CD4-positive, alpha-beta T cell treated with Interferon gamma for 1 hour (primary cell): ENCODE data around the gene PBX1.
"Not testable (repeated sequence)": the region's sequence is repeated elsewhere in the genome, so short reads cannot be mapped to it uniquely, and the experiment has no call there.

Experiments used
- DNase-seq: peaks from one replicate; pipeline ENCODE4 v3.0.0-alpha.2; 2020

The PBX1 gene

GRCh38 chr1:164592634-164593033 is 33.6 kb downstream of the PBX1 start:
- DNase-seq = no peak

GRCh38 chr1:164595212-164595611 is 36.2 kb downstream of the PBX1 start:
- no peak for DNase-seq

GRCh38 chr1:164596172-164596571 is 37.2 kb downstream of the PBX1 start:
- no peak for DNase-seq

GRCh38 chr1:164598719-164599118 is 39.7 kb downstream of the PBX1 start:
- no peak for DNase-seq

- no peak for DNase-seq
Measured at GRCh38 chr1:164599272-164599671, 40.3 kb downstream of the PBX1 start.

GRCh38 chr1:164601399-164602100 is 42.6 kb downstream of the PBX1 start:
- DNase-seq = no peak

- DNase-seq = no peak
Measured at GRCh38 chr1:164602101-164602422, 43.1 kb downstream of the PBX1 start.

- no peak for DNase-seq
Measured at GRCh38 chr1:164602480-164603093, 43.6 kb downstream of the PBX1 start.

GRCh38 chr1:164603805-164604204 is 44.8 kb downstream of the PBX1 start:
- not testable (repeated sequence) for DNase-seq

GRCh38 chr1:164604541-164604940 is 45.6 kb downstream of the PBX1 start:
- no peak for DNase-seq

- DNase-seq = no peak
Measured at GRCh38 chr1:164605254-164606091, 46.5 kb downstream of the PBX1 start.

GRCh38 chr1:164607351-164607750 is 48.4 kb downstream of the PBX1 start:
- no peak for DNase-seq

- DNase-seq = no peak
Measured at GRCh38 chr1:164608651-164609057, 49.7 kb downstream of the PBX1 start.

GRCh38 chr1:164609089-164609488 is 50.1 kb downstream of the PBX1 start:
- no peak for DNase-seq

- DNase-seq = no peak
Measured at GRCh38 chr1:164610538-164611222, 51.7 kb downstream of the PBX1 start.

GRCh38 chr1:164611754-164612642 is 53.0 kb downstream of the PBX1 start:
- DNase-seq = no peak

- DNase-seq = no peak
Measured at GRCh38 chr1:164613176-164613575, 54.2 kb downstream of the PBX1 start.

GRCh38 chr1:164614316-164614715 is 55.3 kb downstream of the PBX1 start:
- DNase-seq = no peak

GRCh38 chr1:164617377-164618201 is 58.6 kb downstream of the PBX1 start:
- no peak for DNase-seq

- DNase-seq = no peak
Measured at GRCh38 chr1:164618202-164618564, 59.2 kb downstream of the PBX1 start.

- DNase-seq = no peak
Measured at GRCh38 chr1:164619006-164619784, 60.2 kb downstream of the PBX1 start.
